HG03439 (cell line): ENCODE results near the gene EMCN.
"Not testable (repeated sequence)": the region's sequence is repeated elsewhere in the genome, so short reads cannot be mapped to it uniquely, and the experiment has no call there.

ENCODE experiments used
- ATAC-seq: cut with Tn5 transposase; IDR thresholded peaks from one replicate; pipeline ENCODE4 v1.9.1; 2021; ENCODE audit warnings: mild to moderate bottlenecking, moderate library complexity; ENCODE audit not compliant: unreplicated experiment

EMCN gene

DNA sequence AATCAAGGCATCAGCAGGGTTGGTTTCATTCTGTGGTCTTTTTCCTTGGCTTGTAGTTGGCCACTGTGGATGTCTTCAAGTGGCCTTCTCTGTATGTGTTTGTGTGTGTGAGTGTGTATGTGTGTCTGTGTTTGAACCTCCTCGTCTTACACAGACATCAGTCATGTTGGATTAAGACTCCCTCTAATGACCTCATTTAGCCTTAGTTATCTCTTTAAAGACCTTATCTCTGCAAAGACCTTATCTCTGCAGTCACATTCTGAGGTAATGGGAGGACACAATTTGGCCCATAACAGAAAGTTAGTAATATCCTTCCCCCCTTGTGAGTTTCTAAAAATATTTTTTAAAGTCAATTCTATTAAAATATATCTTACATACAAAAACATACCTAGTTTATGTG lies 126.7 kb downstream of the EMCN start:
- ATAC-seq = no peak

DNA sequence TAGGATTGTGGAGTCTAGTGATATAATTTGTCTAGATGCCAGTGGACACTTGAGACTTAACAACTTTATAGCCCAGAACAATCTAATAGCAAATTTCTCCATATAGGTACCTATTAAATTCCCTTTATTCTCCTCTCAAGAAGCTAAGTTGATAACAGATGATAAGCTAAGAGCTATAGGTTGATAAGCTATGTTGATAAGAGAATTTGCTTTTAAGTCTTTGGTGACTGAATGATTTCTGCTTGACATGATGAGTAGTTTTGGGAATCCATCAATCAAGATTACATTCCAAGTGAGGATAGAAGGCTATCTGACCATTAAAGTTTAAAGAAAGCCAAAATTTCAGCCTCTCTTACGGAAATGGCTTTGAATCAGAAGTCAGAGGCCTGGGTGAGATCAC lies 131.6 kb downstream of the EMCN start:
- ATAC-seq = no peak

DNA sequence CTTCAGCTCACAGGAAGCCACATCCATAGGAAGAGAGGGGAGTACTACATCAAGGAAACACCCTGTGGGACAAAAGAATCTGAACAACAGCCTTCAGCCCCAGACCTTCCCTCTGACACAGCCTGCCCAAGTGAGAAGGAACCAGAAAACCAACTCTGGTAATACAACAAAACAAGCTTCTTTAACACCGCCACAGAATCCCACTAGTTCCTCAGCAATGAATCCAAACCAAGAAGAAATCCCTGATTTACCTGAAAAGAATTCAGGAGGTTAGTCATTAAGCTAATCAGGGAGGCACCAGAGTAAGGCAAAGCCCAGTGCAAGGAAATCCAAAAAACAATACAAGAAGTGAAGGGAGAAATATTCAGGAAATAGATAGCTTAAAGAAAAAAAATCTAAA lies 137.4 kb downstream of the EMCN start:
- not testable (repeated sequence) for ATAC-seq

DNA sequence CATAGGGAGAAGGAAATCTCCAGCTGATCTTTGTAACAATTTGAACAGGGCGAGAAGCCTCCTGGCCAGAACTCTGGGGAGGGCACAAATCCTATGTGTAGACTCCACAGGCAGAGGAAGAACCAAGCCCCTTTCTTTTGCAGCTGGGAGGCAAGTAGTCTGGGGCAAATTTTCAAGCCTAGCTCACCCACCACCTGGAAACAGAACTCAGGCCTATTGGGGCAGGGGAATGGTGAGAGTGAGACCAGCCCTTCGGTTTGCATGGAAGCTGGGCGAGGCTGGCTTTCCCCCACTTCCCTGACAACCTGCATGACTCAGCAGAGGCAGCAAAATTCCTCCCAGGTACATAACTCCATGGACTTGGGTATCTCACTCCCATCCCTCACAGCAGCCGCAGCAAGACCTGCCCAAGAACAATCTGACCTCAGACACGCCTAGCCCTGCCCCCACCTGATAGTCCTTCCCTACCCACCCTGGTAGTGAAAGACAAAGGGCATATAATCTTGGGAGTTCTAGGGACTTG lies 138.2 kb downstream of the EMCN start:
- ATAC-seq = no peak

DNA sequence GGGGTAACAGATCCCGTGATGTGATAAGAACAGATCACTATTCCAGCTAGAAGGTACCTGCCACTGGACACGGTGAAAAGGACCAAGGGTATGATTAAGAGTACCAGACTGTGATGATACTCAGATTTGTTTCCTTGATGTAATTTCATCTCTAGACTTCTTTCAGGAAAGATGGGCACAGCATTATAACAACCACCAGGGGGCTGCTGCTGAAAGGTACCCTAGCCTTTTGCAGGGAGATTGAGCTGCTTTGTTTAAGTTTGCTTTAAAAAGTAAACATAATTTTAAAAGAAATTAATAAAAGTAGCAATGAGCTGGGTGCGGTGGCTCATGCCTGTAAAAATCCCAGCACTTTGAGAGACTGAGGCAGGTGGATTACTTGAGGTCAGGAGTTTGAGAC lies 145.4 kb downstream of the EMCN start:
- no peak for ATAC-seq

DNA sequence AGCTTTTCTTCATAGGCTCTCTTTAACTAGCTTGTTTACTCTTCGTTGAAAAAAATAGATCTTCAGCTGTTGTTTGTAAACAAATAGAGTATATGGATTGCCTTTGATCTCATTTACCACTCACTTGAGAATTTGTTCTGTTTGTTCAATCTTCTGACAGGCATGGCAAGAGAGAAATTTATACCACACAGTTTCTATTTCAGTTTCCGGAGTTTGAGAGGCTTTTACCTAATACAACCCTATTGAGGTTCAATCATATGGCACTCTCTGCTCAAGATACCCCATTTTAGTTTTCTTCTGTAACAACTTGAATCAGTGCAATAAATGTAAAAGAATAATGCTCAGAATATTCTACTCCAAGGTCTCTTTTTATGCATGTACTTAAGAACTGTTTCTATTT lies 148.0 kb downstream of the EMCN start:
- ATAC-seq = no peak

DNA sequence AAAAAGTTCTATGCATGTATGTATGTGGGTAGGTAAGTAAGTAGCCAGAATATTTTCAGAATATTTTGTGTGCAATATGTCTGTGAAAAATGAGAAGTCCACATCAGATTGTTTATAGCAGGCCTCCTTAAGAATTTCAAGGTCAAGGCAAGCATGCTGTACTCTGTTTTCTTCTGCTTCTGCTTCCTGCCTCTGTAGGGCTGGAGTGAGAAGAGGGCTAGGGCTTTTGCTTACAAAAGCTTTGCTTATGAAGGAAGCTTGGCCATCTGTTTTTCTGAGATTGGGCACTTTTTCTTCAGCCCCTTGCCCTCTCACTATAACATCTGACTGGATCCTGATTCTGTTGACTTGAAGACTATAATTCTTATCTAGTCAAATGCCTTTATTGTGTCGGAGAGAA lies 150.4 kb downstream of the EMCN start:
- no peak for ATAC-seq

DNA sequence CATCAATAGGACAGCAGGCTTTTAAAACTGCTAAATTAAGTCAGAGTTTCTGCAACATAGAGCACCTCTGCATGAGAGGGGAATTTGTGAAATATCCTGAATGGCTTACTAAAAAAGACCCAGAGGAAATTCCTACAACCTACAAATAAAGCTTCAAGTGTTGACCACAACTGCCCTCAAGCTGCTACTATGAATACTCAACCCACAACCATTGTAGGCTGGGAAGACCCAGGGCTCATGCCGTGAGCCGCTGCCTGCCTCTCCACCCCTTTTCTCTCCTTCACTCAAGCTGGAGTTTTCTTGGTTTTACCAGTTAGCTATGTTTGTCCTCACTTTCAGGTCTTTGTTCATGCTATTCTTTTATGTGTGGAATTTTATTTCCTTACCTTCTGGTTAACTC lies 151.6 kb downstream of the EMCN start:
- ATAC-seq = no peak

DNA sequence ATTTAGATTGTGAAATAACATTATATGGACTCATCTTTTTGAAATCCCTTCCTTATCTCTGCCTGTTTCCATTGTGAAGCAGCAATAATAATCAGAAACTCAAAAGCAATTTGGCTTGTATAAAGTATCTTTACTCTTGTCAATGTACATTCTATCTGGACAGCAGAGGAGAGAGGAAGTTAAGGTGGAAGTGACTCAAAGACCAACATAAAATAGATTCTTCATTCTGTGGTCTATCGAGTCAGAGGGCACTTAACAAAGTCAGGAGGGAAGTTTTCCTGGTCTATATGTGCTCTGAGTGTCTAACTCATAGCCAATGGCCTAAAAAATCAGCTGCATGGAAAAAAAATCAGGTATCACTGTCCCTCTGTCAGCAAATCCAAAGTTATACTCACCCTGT lies 155.5 kb downstream of the EMCN start:
- no peak for ATAC-seq

DNA sequence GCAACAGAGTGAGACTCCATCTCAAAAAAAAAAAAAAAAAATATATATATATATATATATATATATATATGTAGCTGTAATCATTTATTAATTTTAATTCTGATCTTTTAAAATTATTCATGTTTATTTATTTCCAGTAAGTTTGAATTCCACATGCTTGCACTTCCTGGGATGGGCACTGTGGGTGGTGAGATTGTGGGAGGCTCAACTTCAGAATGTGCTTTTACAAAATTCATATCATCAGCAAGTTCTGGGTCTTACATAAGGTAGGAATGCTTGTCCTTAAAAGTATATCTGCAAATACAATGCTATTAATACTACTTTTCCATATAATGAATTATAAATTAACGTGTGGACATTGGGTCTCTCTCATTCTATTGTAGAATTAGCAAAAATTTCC lies 156.5 kb downstream of the EMCN start:
- no peak for ATAC-seq

DNA sequence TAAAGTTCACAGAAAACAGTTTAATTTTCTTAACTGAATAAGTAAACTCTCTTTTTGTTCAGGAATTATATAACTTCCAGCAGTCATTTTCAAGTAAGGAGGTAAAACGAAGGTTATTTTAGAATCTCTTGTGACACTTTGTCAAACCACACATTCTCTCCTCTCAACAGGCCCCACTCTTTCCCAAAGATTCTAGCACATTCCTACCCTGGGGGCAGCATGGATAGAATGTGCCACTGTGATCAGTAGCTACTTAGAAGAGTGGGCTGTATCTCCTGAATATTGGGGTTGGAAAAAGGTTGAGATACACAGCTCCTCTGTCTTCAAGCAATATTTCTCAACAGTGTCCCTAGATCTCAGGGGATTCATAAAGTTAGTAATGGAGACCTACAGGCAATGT lies 157.6 kb downstream of the EMCN start:
- no peak for ATAC-seq

DNA sequence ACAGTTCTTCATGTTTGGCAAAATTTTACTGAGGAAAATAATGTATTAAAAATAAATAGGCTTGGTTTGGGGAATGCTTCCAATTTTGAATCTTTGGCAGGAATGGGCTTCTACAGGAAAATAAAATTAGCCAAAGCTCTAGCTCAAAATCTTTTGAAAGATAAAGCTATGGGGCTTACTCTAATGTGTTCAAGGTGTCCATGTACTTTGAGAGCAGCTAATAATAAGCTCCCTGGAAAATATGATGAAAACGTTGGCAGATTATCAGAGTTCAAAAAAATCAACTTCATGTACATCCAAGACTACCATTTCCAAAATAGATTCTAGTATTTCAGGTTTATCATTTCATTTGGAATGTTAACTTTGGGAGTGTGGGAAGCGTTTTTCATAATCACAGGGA lies 158.4 kb downstream of the EMCN start:
- ATAC-seq = no peak

DNA sequence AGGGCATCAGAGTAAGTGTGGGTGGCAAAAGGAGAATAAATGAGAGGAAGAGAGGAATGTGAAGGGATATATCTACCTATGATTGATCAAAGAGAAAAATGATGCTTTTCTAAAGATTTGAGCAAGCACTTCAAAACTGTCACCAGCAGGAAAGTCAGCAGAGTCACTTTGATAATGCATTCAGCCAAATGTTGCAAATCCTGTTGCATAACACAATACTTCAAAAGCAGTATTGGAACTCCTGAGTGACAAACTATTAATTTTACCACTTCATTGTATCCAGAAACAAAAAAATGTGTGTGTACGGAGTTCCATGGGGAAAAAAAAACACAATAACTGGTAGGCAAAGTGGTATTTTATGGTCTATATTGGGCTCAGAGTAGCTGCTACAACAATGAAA lies 160.3 kb downstream of the EMCN start:
- ATAC-seq = no peak

DNA sequence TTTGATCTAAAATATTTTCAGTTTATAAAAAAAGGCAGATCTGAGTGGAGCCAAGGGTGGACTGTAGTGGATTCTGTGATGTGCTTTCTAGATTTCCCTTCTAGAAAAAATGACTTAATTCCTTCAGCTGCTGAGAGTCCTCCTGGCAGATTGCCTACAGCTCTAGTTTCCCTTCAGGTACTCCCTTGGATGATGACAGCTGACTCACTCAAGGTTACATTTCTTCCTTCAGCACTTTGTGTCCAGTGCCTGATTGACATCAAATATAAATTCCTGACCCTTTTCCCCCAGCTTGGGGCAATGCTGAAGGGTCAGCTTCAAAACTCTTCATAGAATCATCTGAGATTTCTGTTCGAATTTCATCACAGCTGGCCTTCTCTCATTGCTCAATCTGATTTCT lies 161.7 kb downstream of the EMCN start:
- no peak for ATAC-seq

DNA sequence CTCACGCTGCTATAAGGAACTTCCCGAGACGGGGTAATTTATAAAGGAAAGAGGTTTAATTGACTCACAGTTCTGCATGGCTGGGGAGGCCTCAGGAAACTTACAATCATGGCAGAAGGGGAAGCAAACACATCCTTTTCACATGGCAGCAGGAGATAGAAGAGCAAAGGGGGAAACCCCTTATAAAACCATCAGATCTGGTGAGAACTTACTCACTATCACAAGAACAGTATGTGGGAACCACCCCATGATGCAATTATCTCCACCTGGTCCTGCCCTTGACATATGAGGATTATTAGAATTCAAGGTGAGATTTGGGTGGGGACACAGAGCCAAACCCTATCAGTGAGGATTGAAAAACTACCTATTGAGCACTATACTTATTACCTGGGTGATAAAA lies 165.5 kb downstream of the EMCN start:
- not testable (repeated sequence) for ATAC-seq

DNA sequence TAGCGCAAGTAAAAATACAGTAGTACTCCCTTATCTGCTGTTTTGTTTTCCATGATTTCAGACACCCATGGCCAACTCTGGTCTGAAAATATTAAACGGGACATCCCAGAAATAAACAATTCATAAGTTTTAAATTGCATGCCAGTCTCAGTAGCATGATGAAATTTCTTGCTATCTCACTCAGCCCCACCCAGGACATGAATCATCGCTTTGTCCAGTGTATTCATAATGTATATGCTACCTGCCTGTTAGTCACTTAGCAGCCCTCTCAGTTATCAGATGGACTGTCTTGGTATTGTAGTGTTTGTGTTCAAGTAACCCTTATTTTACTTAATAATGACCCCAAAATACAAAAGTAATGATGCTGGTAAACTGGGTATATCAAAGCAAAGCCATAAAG lies 169.3 kb downstream of the EMCN start:
- ATAC-seq = no peak

DNA sequence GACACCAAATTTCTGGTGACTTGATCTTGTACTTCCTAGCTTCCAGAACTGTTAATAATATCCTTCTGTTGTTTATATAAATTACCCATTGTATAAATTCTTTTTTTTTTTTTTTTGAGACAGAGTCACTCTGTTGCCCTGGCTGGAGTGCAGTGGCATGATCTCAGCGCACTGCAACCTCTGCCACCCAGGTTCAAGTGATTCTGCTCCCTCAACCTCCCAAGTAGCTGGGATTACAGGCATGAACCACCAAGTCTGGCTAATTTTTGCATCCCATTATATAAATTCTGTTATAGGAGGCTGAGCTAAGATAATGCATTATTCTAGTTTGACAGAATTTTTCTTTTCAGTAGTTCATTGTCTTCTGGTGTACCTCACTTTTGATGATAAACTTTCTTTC lies 170.6 kb downstream of the EMCN start:
- no peak for ATAC-seq

DNA sequence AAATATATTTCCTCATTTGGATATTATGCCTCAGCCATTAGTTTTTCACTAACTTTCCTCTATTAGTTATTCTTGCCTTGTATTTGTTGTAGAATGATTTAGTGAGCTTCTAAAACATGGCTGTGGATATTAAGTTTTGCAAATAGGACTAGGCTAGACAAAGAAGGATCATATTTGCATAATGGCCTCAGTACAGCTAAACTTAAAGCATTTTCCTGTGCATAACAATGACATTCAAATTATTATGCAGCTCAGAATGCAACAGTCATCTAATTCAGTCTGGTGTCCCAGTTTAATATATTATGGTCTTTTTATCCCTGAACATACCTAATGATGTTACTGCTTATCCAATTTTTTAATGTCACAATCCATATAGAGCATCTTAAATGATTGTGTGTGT lies 172.2 kb downstream of the EMCN start:
- no peak for ATAC-seq
